ENCODE results near the gene IFT27.

The IFT27 gene

GRCh38 chr22:36778020-36778419 lies 2.1 kb upstream of the IFT27 start:
- no peak for TF ChIP-seq CTCF (IDR thresholded peaks at IDR 0.05)
- TF ChIP-seq ZFX (IDR thresholded peaks at IDR 0.05; ENCODE audit: borderline replicate concordance), result no peak
- H3K27ac ChIP-seq, result no peak overlapping the region

GRCh38 chr22:36776722-36777121 lies 803 bp upstream of the IFT27 start:
- TF ChIP-seq CTCF (IDR thresholded peaks at IDR 0.05) (no peak), ZFX (IDR thresholded peaks at IDR 0.05; ENCODE audit: borderline replicate concordance) (no peak)
- H3K27ac ChIP-seq, result peak overlapping the region; percentile 52

- H3K27ac ChIP-seq, result peak overlapping the region; percentile 40
- TF ChIP-seq ZFX (IDR thresholded peaks at IDR 0.05; ENCODE audit: borderline replicate concordance) (no peak), CTCF (IDR thresholded peaks at IDR 0.05) (no peak)
These were observed 344 bp downstream of the IFT27 start for GRCh38 chr22:36775586-36775963.

- no peak overlapping the region for H3K27ac ChIP-seq
- TF ChIP-seq ZFX (IDR thresholded peaks at IDR 0.05; ENCODE audit: borderline replicate concordance) (no peak), CTCF (IDR thresholded peaks at IDR 0.05) (peak; percentile 64)
These were observed 2.0 kb downstream of the IFT27 start for GRCh38 chr22:36773935-36774334.

GRCh38 chr22:36772451-36772850 lies 3.5 kb downstream of the IFT27 start:
- TF ChIP-seq CTCF (IDR thresholded peaks at IDR 0.05) (no peak), ZFX (IDR thresholded peaks at IDR 0.05; ENCODE audit: borderline replicate concordance) (no peak)
- no peak overlapping the region for H3K27ac ChIP-seq

- H3K27ac ChIP-seq, result no peak overlapping the region
- TF ChIP-seq ZFX (IDR thresholded peaks at IDR 0.05; ENCODE audit: borderline replicate concordance) (no peak), CTCF (IDR thresholded peaks at IDR 0.05) (no peak)
These were observed 4.4 kb downstream of the IFT27 start for GRCh38 chr22:36771356-36772063.

- no peak overlapping the region for H3K27ac ChIP-seq
These were observed 5.2 kb downstream of the IFT27 start for GRCh38 chr22:36770513-36771231.

More at GRCh38 chr22:36770513-36771231, 5.2 kb downstream of the IFT27 start:
- no peak for TF ChIP-seq ZFX (IDR thresholded peaks at IDR 0.05; ENCODE audit: borderline replicate concordance)
- TF ChIP-seq CTCF (IDR thresholded peaks at IDR 0.05), result no peak
